Stimulated activated naive CD8-positive, alpha-beta T cell treated with anti-CD3 and anti-CD28 coated beads, Interleukin-15, Interleukin-2, amounts not matched to agents 100 ng/mL and 50 ng/mL, for 24 hours (primary cell): ENCODE measurements around the gene FEM1A.
"Not testable (repeated sequence)": the region's sequence is repeated elsewhere in the genome, so short reads cannot be mapped to it uniquely, and the experiment has no call there.

Source experiments
- H3K27ac Mint-ChIP-seq: one replicate; pipeline ENCODE4 v1.8.0; 2021; ENCODE audit warnings: mild to moderate bottlenecking, mixed read lengths
- H3K27me3 Mint-ChIP-seq: one replicate; pipeline ENCODE4 v1.8.0; 2021; ENCODE audit warnings: mixed read lengths
- H3K36me3 Mint-ChIP-seq: one replicate; pipeline ENCODE4 v1.8.0; 2021; ENCODE audit warnings: low read depth, mixed read lengths
- H3K4me1 Mint-ChIP-seq: one replicate; pipeline ENCODE4 v1.8.0; 2021; ENCODE audit warnings: low read depth, mixed read lengths
- H3K4me3 Mint-ChIP-seq: one replicate; pipeline ENCODE4 v1.8.0; 2021; ENCODE audit warnings: mild to moderate bottlenecking, mixed read lengths
- H3K9me3 Mint-ChIP-seq: one replicate; pipeline ENCODE4 v1.8.0; 2021; ENCODE audit warnings: mixed read lengths

Gene FEM1A

GRCh38 chr19:4792019-4792865 lies 708 bp downstream of the FEM1A start:
- not testable (repeated sequence) for H3K27me3 Mint-ChIP-seq, H3K9me3 Mint-ChIP-seq
- Mint-ChIP-seq H3K4me3 (peak overlapping the region; percentile 91), H3K36me3 (peaks cover 39% of the 10 kb centered on the region), H3K27ac (peak overlapping the region; percentile 91), H3K4me1 (peaks cover 40% of the 10 kb centered on the region)

- peak overlapping the region; percentile 91 for H3K4me3 Mint-ChIP-seq
- not testable (repeated sequence) for H3K9me3 Mint-ChIP-seq, H3K27me3 Mint-ChIP-seq
- H3K36me3 Mint-ChIP-seq: peaks cover 39% of the 10 kb centered on the region
- H3K4me1 Mint-ChIP-seq: peaks cover 40% of the 10 kb centered on the region
- peak overlapping the region; percentile 91 for H3K27ac Mint-ChIP-seq
Observed at GRCh38 chr19:4792866-4793195, 1.3 kb downstream of the FEM1A start.

- H3K27me3 Mint-ChIP-seq, H3K9me3 Mint-ChIP-seq: not testable (repeated sequence)
- Mint-ChIP-seq H3K27ac (peak overlapping the region; percentile 91), H3K36me3 (peaks cover 43% of the 10 kb centered on the region), H3K4me1 (peaks cover 40% of the 10 kb centered on the region), H3K4me3 (peak overlapping the region; percentile 91)
Observed at GRCh38 chr19:4793278-4793677, 1.7 kb downstream of the FEM1A start.

GRCh38 chr19:4794971-4795370 lies 3.4 kb downstream of the FEM1A start:
- peak overlapping the region; percentile 56 for H3K4me3 Mint-ChIP-seq
- H3K36me3 Mint-ChIP-seq: peaks cover 49% of the 10 kb centered on the region
- H3K9me3 Mint-ChIP-seq: no peaks in the 10 kb centered on the region
- H3K27me3 Mint-ChIP-seq: no peaks in the 10 kb centered on the region
- no peak overlapping the region for H3K27ac Mint-ChIP-seq
- H3K4me1 Mint-ChIP-seq: peaks cover 40% of the 10 kb centered on the region

- peak overlapping the region; percentile 56 for H3K4me3 Mint-ChIP-seq
- no peaks in the 10 kb centered on the region for H3K9me3 Mint-ChIP-seq
- H3K27me3 Mint-ChIP-seq: no peaks in the 10 kb centered on the region
- H3K4me1 Mint-ChIP-seq: peaks cover 40% of the 10 kb centered on the region
- peak overlapping the region; percentile 32 for H3K27ac Mint-ChIP-seq
- peaks cover 49% of the 10 kb centered on the region for H3K36me3 Mint-ChIP-seq
Observed at GRCh38 chr19:4795400-4795799, 3.9 kb downstream of the FEM1A start.

- Mint-ChIP-seq H3K9me3 (no peaks in the 10 kb centered on the region), H3K4me1 (peaks cover 8% of the 10 kb centered on the region), H3K36me3 (peaks cover 20% of the 10 kb centered on the region), H3K4me3 (no peak overlapping the region), H3K27ac (no peak overlapping the region), H3K27me3 (no peaks in the 10 kb centered on the region)
Observed at GRCh38 chr19:4800591-4801081, 9.1 kb downstream of the FEM1A start.

- no peak overlapping the region for H3K4me3 Mint-ChIP-seq
- H3K9me3 Mint-ChIP-seq: no peaks in the 10 kb centered on the region
- no peaks in the 10 kb centered on the region for H3K27me3 Mint-ChIP-seq
- peaks cover 19% of the 10 kb centered on the region for H3K36me3 Mint-ChIP-seq
- no peak overlapping the region for H3K27ac Mint-ChIP-seq
- peaks cover 8% of the 10 kb centered on the region for H3K4me1 Mint-ChIP-seq
Observed at GRCh38 chr19:4801085-4801619, 9.6 kb downstream of the FEM1A start.

- Mint-ChIP-seq H3K27ac (no peak overlapping the region), H3K9me3 (no peaks in the 10 kb centered on the region), H3K36me3 (peaks cover 10% of the 10 kb centered on the region), H3K4me1 (no peaks in the 10 kb centered on the region), H3K27me3 (no peaks in the 10 kb centered on the region), H3K4me3 (no peak overlapping the region)
Observed at GRCh38 chr19:4802711-4803110, 11.2 kb downstream of the FEM1A start.

GRCh38 chr19:4803736-4804695 lies 12.5 kb downstream of the FEM1A start:
- H3K9me3 Mint-ChIP-seq: no peaks in the 10 kb centered on the region

GRCh38 chr19:4805140-4805539 lies 13.6 kb downstream of the FEM1A start:
- not testable (repeated sequence) for H3K36me3 Mint-ChIP-seq, H3K4me3 Mint-ChIP-seq, H3K27ac Mint-ChIP-seq, H3K9me3 Mint-ChIP-seq, H3K4me1 Mint-ChIP-seq, H3K27me3 Mint-ChIP-seq

More at GRCh38 chr19:4803736-4804695, 12.5 kb downstream of the FEM1A start:
- Mint-ChIP-seq H3K4me1 (no peaks in the 10 kb centered on the region), H3K4me3 (no peak overlapping the region), H3K36me3 (no peaks in the 10 kb centered on the region), H3K27ac (no peak overlapping the region), H3K27me3 (no peaks in the 10 kb centered on the region)

- Mint-ChIP-seq H3K9me3 (no peaks in the 10 kb centered on the region), H3K4me1 (peaks cover 7% of the 10 kb centered on the region), H3K36me3 (no peaks in the 10 kb centered on the region), H3K27me3 (no peaks in the 10 kb centered on the region), H3K27ac (no peak overlapping the region), H3K4me3 (no peak overlapping the region)
Observed at GRCh38 chr19:4806384-4806783, 14.8 kb downstream of the FEM1A start.

- Mint-ChIP-seq H3K4me3 (no peak overlapping the region), H3K27ac (no peak overlapping the region), H3K9me3 (no peaks in the 10 kb centered on the region), H3K4me1 (peaks cover 12% of the 10 kb centered on the region), H3K27me3 (no peaks in the 10 kb centered on the region), H3K36me3 (no peaks in the 10 kb centered on the region)
Observed at GRCh38 chr19:4807188-4807587, 15.7 kb downstream of the FEM1A start.

GRCh38 chr19:4811328-4812131 lies 20.0 kb downstream of the FEM1A start:
- Mint-ChIP-seq H3K36me3 (peaks cover 8% of the 10 kb centered on the region), H3K27me3 (no peaks in the 10 kb centered on the region), H3K4me3 (no peak overlapping the region), H3K4me1 (peaks cover 31% of the 10 kb centered on the region), H3K9me3 (no peaks in the 10 kb centered on the region), H3K27ac (peak overlapping the region; percentile 26)
